HCT116 (cell line): ENCODE results near the gene WDR64. TPM values are rescaled to one million over a fixed set of nuclear protein-coding genes. Genes with fewer than 3 reads are reported as not detected.

Experiments used
- ATAC-seq: fragments of 200-7000 bp; cut with Tn5 transposase; 2 replicates; pipeline ENCODE4 v1.9.1; 2020; ENCODE audit warnings: mild to moderate bottlenecking, moderate library complexity
- BruUV-seq: library from RNA; stranded (reverse); fragments of 400-500 nt; replicated peaks from 2 replicates; lab custom pipeline; 2021; lab: Mats Ljungman, UMichigan
- CTCF ChIA-PET: fragments of 300-600 bp; sonication (Branson Sonifier 250); formaldehyde crosslinking; loops from one replicate; lab custom pipeline; 2021; ENCODE audit warnings: antibody characterized with exemption; lab: Charles Lee
- POLR2A ChIA-PET: fragments of 300-600, 350-600 bp; sonication (Branson Sonifier 250); formaldehyde crosslinking; loops from one replicate; lab custom pipeline; 2021; ENCODE audit warnings: antibody characterized with exemption; lab: Charles Lee
- RAD21 ChIA-PET, 2 experiments: fragments of 300-600 bp; sonication (Branson Sonifier 250); formaldehyde crosslinking; loops; one replicate each; lab custom pipeline; 2023; ENCODE audit warnings: low total read pairs in 2 of 2; ENCODE audit not compliant: uncharacterized antibody in 2 of 2, unreplicated experiment in 2 of 2, low non-redundant PET in 1 of 2; lab: Charles Lee
- DNase-seq: peaks from one replicate; pipeline ENCODE4 v3.0.0-alpha.2; 2010; ENCODE audit warnings: low read depth, low spot score
- H2AFZ ChIP-seq: fragments of 200-600 bp; shearing (Covaris generic), sonication (generic); 2 replicates; pipeline ENCODE4 v1.6.1; 2017; ENCODE audit warnings: low read depth, mixed run types, mixed read lengths, antibody characterized with exemption, low read length; ENCODE audit not compliant: poor library complexity, severe bottlenecking
- H3K27ac ChIP-seq: 2 replicates; pipeline ENCODE4 v1.5.1; 2012; ENCODE audit warnings: low read depth, low read length
- H3K27me3 ChIP-seq: fragments of 200-600 bp; sonication (generic); 2 replicates; pipeline ENCODE4 v1.6.1; 2016; ENCODE audit warnings: mixed run types, low read length, mixed read lengths; ENCODE audit not compliant: insufficient read depth
- H3K36me3 ChIP-seq, 2 experiments: fragments of 200-500 bp in 1 of 2; fragments of 200-600 bp in 1 of 2; sonication (Bioruptor generic) in 1 of 2; sonication (generic) in 1 of 2; 2 replicates each; pipeline versions ENCODE4 v1.5.1 to v1.6.1; 2014 to 2016; ENCODE audit warnings: low read length in 2 of 2, inconsistent platforms in 1 of 2, mixed read lengths in 1 of 2, mixed run types in 1 of 2; ENCODE audit not compliant: insufficient read depth in 2 of 2, control insufficient read depth in 1 of 2
- H3K4me1 ChIP-seq, 2 experiments: fragments of 200-600 bp in 1 of 2; sonication (generic) in 1 of 2; 2 replicates each; pipeline versions ENCODE4 v1.5.1 to v1.6.1; 2012 to 2017; ENCODE audit warnings: low read length in 2 of 2, inconsistent platforms in 1 of 2, mild to moderate bottlenecking in 1 of 2, mixed read lengths in 1 of 2, mixed run types in 1 of 2, moderate library complexity in 1 of 2; ENCODE audit not compliant: insufficient read depth in 2 of 2, control insufficient read depth in 1 of 2
- H3K4me2 ChIP-seq: fragments of 200-600 bp; sonication (generic); 2 replicates; pipeline ENCODE4 v1.6.1; 2017; ENCODE audit warnings: mixed run types, low read length, mixed read lengths
- H3K4me3 ChIP-seq, 2 experiments: fragments of 200-600 bp in 1 of 2; sonication (generic) in 1 of 2; replicated peaks in 1 of 2; 2 replicates each; pipeline ENCODE4 v1.5.1; 2011 to 2016; ENCODE audit warnings: low read length in 2 of 2, control low read depth in 1 of 2, low read depth in 1 of 2, mild to moderate bottlenecking in 1 of 2, mixed read lengths in 1 of 2, mixed run types in 1 of 2
- H3K79me2 ChIP-seq: fragments of 200-600 bp; sonication (generic); 2 replicates; pipeline ENCODE4 v1.6.1; 2017; ENCODE audit warnings: mild to moderate bottlenecking, mixed run types, low read length, moderate library complexity, mixed read lengths; ENCODE audit not compliant: insufficient read depth
- H3K9ac ChIP-seq: fragments of 200-600 bp; sonication (generic); 2 replicates; pipeline ENCODE4 v1.6.1; 2016; ENCODE audit warnings: low read length, mixed read lengths
- H3K9me2 ChIP-seq: fragments of 200-600 bp; sonication (generic), shearing (Covaris generic); 2 replicates; pipeline ENCODE4 v1.6.1; 2017; ENCODE audit warnings: mixed run types, mild to moderate bottlenecking, moderate library complexity; ENCODE audit not compliant: insufficient read depth
- H3K9me3 ChIP-seq, 2 experiments: fragments of 200-500 bp in 1 of 2; fragments of 200-600 bp in 1 of 2; sonication (Bioruptor generic) in 1 of 2; sonication (generic) in 1 of 2; 2 replicates each; pipeline ENCODE4 v1.6.1; 2014 to 2017; ENCODE audit warnings: low read length in 2 of 2, mixed read lengths in 2 of 2, inconsistent platforms in 1 of 2, low read depth in 1 of 2, mild to moderate bottlenecking in 1 of 2, mixed run types in 1 of 2, moderate library complexity in 1 of 2; ENCODE audit not compliant: control insufficient read depth in 1 of 2, insufficient read depth in 1 of 2
- H4K20me1 ChIP-seq: fragments of 200-600 bp; sonication (generic), shearing (Covaris generic); 2 replicates; pipeline ENCODE4 v1.6.1; 2017; ENCODE audit warnings: mixed run types, mild to moderate bottlenecking, moderate library complexity; ENCODE audit not compliant: insufficient read depth
- ATF3 ChIP-seq: IDR thresholded peaks from 2 replicates; pipeline ENCODE4 v1.6.1; 2012
- CEBPB ChIP-seq: IDR thresholded peaks from 2 replicates; pipeline ENCODE4 v1.6.1; 2012; ENCODE audit warnings: low read depth
- EZH2 ChIP-seq: fragments of 200-600 bp; sonication (generic); IDR thresholded peaks from 2 replicates; pipeline ENCODE4 v1.6.1; 2017; ENCODE audit warnings: antibody characterized with exemption, mixed run types
- EZH2phosphoT487 ChIP-seq: fragments of 200-600 bp; IDR thresholded peaks from 2 replicates; pipeline ENCODE4 v1.6.1; 2018; ENCODE audit warnings: antibody characterized with exemption, borderline replicate concordance
- JUND ChIP-seq: IDR thresholded peaks from 2 replicates; pipeline ENCODE4 v1.6.1; 2012
- MAX ChIP-seq: IDR thresholded peaks from 2 replicates; pipeline ENCODE4 v1.6.1; 2012
- POLR2A ChIP-seq: IDR thresholded peaks from 2 replicates; pipeline ENCODE4 v1.7.0; 2011; ENCODE audit warnings: borderline replicate concordance; ENCODE audit not compliant: insufficient read depth, insufficient read length; ENCODE audit errors: extremely low read depth
- POLR2AphosphoS5 ChIP-seq: IDR thresholded peaks from 2 replicates; pipeline ENCODE4 v1.6.1; 2011; ENCODE audit warnings: mild to moderate bottlenecking, low read depth, low read length, moderate library complexity
- RAD21 ChIP-seq: IDR thresholded peaks from 2 replicates; pipeline ENCODE4 v1.6.1; 2012; ENCODE audit warnings: low read depth, mild to moderate bottlenecking
- SIN3A ChIP-seq: IDR thresholded peaks from 2 replicates; pipeline ENCODE4 v1.6.1; 2012; ENCODE audit warnings: low read depth
- SP1 ChIP-seq: IDR thresholded peaks from 2 replicates; pipeline ENCODE4 v1.6.1; 2012; ENCODE audit warnings: low read depth
- SRF ChIP-seq: IDR thresholded peaks from 2 replicates; pipeline ENCODE4 v1.6.1; 2012; ENCODE audit warnings: low read depth
- TCF7L2 ChIP-seq: IDR thresholded peaks from 2 replicates; pipeline ENCODE4 v1.7.0; 2011; ENCODE audit warnings: borderline replicate concordance, inconsistent platforms; ENCODE audit not compliant: insufficient read depth, insufficient read length; ENCODE audit errors: extremely low read depth
- YY1 ChIP-seq: IDR thresholded peaks from 2 replicates; pipeline ENCODE4 v1.6.1; 2011; ENCODE audit warnings: low read length, low read depth, moderate library complexity, mild to moderate bottlenecking; ENCODE audit not compliant: insufficient replicate concordance; ENCODE audit errors: extremely low read depth
- ZFX ChIP-seq: fragments of 450-650 bp; IDR thresholded peaks from 2 replicates; pipeline ENCODE4 v1.6.1; 2017
- ZNF274 ChIP-seq: fragments of 200-500 bp; sonication (Bioruptor generic); IDR thresholded peaks from 2 replicates; pipeline ENCODE4 v1.6.1; 2014; ENCODE audit warnings: mild to moderate bottlenecking, low read depth, low read length, inconsistent platforms
- intact Hi-C: fragments of 100-400 bp; cut with micrococcal nuclease; formaldehyde crosslinking; loops from 2 replicates; pipeline ENCODE4 v1.10.0; 2022
- total RNA-seq: library from RNA; stranded (reverse); gene quantifications from one replicate; pipeline ENCODE4 v1.2.1, GENCODE V29; 2021; ENCODE audit not compliant: unreplicated experiment
- TF ChIP-seq, protein P1 (sequence below): IDR thresholded peaks from 2 replicates; pipeline ENCODE4 v1.6.1; 2011; ENCODE audit warnings: mild to moderate bottlenecking, low read length, moderate library complexity; ENCODE audit not compliant: insufficient replicate concordance; ENCODE audit errors: extremely low read depth
- TF ChIP-seq, protein P2 (sequence below): IDR thresholded peaks from 2 replicates; pipeline ENCODE4 v1.6.1; 2012; ENCODE audit warnings: low read depth
- TF ChIP-seq, protein P3 (sequence below), 3 experiments: fragments of 200-600 bp in 1 of 3; sonication (generic) in 1 of 3; IDR thresholded peaks in 2 of 3; conservative IDR thresholded peaks in 1 of 3; 2 replicates each; pipeline ENCODE4 v1.5.1; 2012 to 2017; ENCODE audit warnings: low read depth in 2 of 3, low read length in 2 of 3, antibody characterized with exemption in 1 of 3, borderline replicate concordance in 1 of 3, control low read depth in 1 of 3, mild to moderate bottlenecking in 1 of 3, mixed read lengths in 1 of 3, mixed run types in 1 of 3, moderate library complexity in 1 of 3; ENCODE audit not compliant: insufficient read depth in 1 of 3

The WDR64 gene
- total RNA-seq, 1 experiment from 2014 or later: not detected

GRCh38 chr1:241635556-241636152, 16.4 kb upstream of the WDR64 start:
- no peaks in the 10 kb centered on the region for H4K20me1 ChIP-seq
- ChIA-PET RAD21 (no interaction called here), POLR2A (no interaction called here), CTCF (no interaction called here)
- intact Hi-C loops: no loop called here
- H3K9me3 ChIP-seq: no peaks in the 10 kb centered on the region
- ATAC-seq (no peak), DNase-seq (no peak)
- H3K9me2 ChIP-seq: no peaks in the 10 kb centered on the region
- peaks cover 7 to 11% of the 10 kb centered on the region in 2 experiments; a peak in 3 of 4 replicates for H3K36me3 ChIP-seq
- no peak overlapping the region for H3K27ac ChIP-seq
- H3K4me2 ChIP-seq: no peak overlapping the region
- no peak overlapping the region for H2AFZ ChIP-seq
- no peak overlapping the region for H3K4me3 ChIP-seq
- H3K27me3 ChIP-seq: no peaks in the 10 kb centered on the region
- H3K9ac ChIP-seq: no peak overlapping the region
- peaks cover 21% of the 10 kb centered on the region; the same call in 1 of the 2 replicates for H3K79me2 ChIP-seq
- TF ChIP-seq SRF (no peak), SP1 (no peak), CEBPB (no peak), POLR2AphosphoS5 (no peak), JUND (no peak), ZNF274 (no peak), ZFX (no peak), MAX (no peak), YY1 (no peak), SIN3A (no peak), EZH2 (no peak), EZH2phosphoT487 (no peak), ATF3 (no peak), POLR2A (no peak), RAD21 (no peak), TCF7L2 (no peak)
- TF ChIP-seq, protein P1, sequence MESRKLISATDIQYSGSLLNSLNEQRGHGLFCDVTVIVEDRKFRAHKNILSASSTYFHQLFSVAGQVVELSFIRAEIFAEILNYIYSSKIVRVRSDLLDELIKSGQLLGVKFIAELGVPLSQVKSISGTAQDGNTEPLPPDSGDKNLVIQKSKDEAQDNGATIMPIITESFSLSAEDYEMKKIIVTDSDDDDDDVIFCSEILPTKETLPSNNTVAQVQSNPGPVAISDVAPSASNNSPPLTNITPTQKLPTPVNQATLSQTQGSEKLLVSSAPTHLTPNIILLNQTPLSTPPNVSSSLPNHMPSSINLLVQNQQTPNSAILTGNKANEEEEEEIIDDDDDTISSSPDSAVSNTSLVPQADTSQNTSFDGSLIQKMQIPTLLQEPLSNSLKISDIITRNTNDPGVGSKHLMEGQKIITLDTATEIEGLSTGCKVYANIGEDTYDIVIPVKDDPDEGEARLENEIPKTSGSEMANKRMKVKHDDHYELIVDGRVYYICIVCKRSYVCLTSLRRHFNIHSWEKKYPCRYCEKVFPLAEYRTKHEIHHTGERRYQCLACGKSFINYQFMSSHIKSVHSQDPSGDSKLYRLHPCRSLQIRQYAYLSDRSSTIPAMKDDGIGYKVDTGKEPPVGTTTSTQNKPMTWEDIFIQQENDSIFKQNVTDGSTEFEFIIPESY: no peak
- TF ChIP-seq, protein P2, sequence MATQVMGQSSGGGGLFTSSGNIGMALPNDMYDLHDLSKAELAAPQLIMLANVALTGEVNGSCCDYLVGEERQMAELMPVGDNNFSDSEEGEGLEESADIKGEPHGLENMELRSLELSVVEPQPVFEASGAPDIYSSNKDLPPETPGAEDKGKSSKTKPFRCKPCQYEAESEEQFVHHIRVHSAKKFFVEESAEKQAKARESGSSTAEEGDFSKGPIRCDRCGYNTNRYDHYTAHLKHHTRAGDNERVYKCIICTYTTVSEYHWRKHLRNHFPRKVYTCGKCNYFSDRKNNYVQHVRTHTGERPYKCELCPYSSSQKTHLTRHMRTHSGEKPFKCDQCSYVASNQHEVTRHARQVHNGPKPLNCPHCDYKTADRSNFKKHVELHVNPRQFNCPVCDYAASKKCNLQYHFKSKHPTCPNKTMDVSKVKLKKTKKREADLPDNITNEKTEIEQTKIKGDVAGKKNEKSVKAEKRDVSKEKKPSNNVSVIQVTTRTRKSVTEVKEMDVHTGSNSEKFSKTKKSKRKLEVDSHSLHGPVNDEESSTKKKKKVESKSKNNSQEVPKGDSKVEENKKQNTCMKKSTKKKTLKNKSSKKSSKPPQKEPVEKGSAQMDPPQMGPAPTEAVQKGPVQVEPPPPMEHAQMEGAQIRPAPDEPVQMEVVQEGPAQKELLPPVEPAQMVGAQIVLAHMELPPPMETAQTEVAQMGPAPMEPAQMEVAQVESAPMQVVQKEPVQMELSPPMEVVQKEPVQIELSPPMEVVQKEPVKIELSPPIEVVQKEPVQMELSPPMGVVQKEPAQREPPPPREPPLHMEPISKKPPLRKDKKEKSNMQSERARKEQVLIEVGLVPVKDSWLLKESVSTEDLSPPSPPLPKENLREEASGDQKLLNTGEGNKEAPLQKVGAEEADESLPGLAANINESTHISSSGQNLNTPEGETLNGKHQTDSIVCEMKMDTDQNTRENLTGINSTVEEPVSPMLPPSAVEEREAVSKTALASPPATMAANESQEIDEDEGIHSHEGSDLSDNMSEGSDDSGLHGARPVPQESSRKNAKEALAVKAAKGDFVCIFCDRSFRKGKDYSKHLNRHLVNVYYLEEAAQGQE: no peak
- TF ChIP-seq, protein P3, sequence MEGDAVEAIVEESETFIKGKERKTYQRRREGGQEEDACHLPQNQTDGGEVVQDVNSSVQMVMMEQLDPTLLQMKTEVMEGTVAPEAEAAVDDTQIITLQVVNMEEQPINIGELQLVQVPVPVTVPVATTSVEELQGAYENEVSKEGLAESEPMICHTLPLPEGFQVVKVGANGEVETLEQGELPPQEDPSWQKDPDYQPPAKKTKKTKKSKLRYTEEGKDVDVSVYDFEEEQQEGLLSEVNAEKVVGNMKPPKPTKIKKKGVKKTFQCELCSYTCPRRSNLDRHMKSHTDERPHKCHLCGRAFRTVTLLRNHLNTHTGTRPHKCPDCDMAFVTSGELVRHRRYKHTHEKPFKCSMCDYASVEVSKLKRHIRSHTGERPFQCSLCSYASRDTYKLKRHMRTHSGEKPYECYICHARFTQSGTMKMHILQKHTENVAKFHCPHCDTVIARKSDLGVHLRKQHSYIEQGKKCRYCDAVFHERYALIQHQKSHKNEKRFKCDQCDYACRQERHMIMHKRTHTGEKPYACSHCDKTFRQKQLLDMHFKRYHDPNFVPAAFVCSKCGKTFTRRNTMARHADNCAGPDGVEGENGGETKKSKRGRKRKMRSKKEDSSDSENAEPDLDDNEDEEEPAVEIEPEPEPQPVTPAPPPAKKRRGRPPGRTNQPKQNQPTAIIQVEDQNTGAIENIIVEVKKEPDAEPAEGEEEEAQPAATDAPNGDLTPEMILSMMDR (IDR thresholded peaks at IDR 0.05 in 2 of 3, conservative IDR thresholded peaks at IDR 0.05 in 1 of 3; ENCODE audit: borderline replicate concordance in 1 of 3, insufficient read depth in 1 of 3, low read depth in 2 of 3, low read length in 2 of 3): no peak
- no TSS peak for BruUV-seq
- peaks cover 2 to 11% of the 10 kb centered on the region in 2 experiments; a peak in 3 of 4 replicates for H3K4me1 ChIP-seq
